Kidney epithelial cell (primary cell): ENCODE data around the gene ARL15. TPM values are rescaled to one million over a fixed set of nuclear protein-coding genes. Genes with fewer than 3 reads are reported as not detected.
"Not testable (repeated sequence)": the region's sequence is repeated elsewhere in the genome, so short reads cannot be mapped to it uniquely, and the experiment has no call there.

Experiments
- DNase-seq: peaks from one replicate; pipeline ENCODE4 v3.0.0-alpha.2; 2010; ENCODE audit warnings: low read depth
- H3K27me3 ChIP-seq: 2 replicates; pipeline ENCODE4 v1.6.0; 2011; ENCODE audit warnings: low read length; ENCODE audit not compliant: control insufficient read depth, insufficient read depth
- H3K36me3 ChIP-seq: 2 replicates; pipeline ENCODE4 v1.5.1; 2011; ENCODE audit warnings: low read length; ENCODE audit not compliant: control insufficient read depth, insufficient read depth
- H3K4me3 ChIP-seq: 2 replicates; pipeline ENCODE4 v1.5.1; 2011; ENCODE audit warnings: low read depth, mild to moderate bottlenecking, control low read depth, low read length
- CTCF ChIP-seq: IDR thresholded peaks from 2 replicates; pipeline ENCODE4 v1.5.1; 2011; ENCODE audit warnings: mild to moderate bottlenecking, moderate library complexity, low read length, control low read depth, inconsistent platforms; ENCODE audit not compliant: insufficient read depth, poor library complexity, severe bottlenecking
- total RNA-seq: library from RNA; depleted of rRNA; stranded (reverse); fragments of >200 nt; gene quantifications from 2 replicates; pipeline ENCODE4 v1.2.3, GENCODE V29; 2015

The ARL15 gene
- total RNA-seq, 1 donor from 2014 or later, result 9.7 TPM

- Histone ChIP-seq H3K4me3 (no peak overlapping the region), H3K27me3 (no peaks in the 10 kb centered on the region)
- DNase-seq, result peak; percentile 18
These were observed 246.6 kb downstream of the ARL15 start for GRCh38 chr5:54063817-54064216.

GRCh38 chr5:54062958-54063357 is 247.4 kb downstream of the ARL15 start:
- H3K27me3 ChIP-seq, result no peaks in the 10 kb centered on the region
- DNase-seq, result no peak
- H3K36me3 ChIP-seq, result no peaks in the 10 kb centered on the region
- no peak overlapping the region for H3K4me3 ChIP-seq
- TF ChIP-seq CTCF, result no peak

More at GRCh38 chr5:54063817-54064216, 246.6 kb downstream of the ARL15 start:
- TF ChIP-seq CTCF, result no peak
- no peaks in the 10 kb centered on the region for H3K36me3 ChIP-seq

- H3K27me3 ChIP-seq, H3K36me3 ChIP-seq, DNase-seq, H3K4me3 ChIP-seq: not testable (repeated sequence)
These were observed 249.5 kb downstream of the ARL15 start for GRCh38 chr5:54060919-54061318.

- DNase-seq, result no peak
- TF ChIP-seq CTCF, result no peak
- no peaks in the 10 kb centered on the region for H3K27me3 ChIP-seq
- H3K36me3 ChIP-seq, result no peaks in the 10 kb centered on the region
- no peak overlapping the region for H3K4me3 ChIP-seq
These were observed 260.4 kb downstream of the ARL15 start for GRCh38 chr5:54049963-54050362.

GRCh38 chr5:54049144-54049543 is 261.2 kb downstream of the ARL15 start:
- Histone ChIP-seq H3K4me3 (no peak overlapping the region), H3K36me3 (no peaks in the 10 kb centered on the region), H3K27me3 (no peaks in the 10 kb centered on the region)
- no peak for DNase-seq
- no peak for TF ChIP-seq CTCF

GRCh38 chr5:54045077-54045792 is 265.1 kb downstream of the ARL15 start:
- H3K27me3 ChIP-seq, result no peaks in the 10 kb centered on the region
- H3K4me3 ChIP-seq, result no peak overlapping the region
- TF ChIP-seq CTCF, result no peak
- no peaks in the 10 kb centered on the region for H3K36me3 ChIP-seq
- no peak for DNase-seq

- H3K36me3 ChIP-seq, DNase-seq, H3K4me3 ChIP-seq, H3K27me3 ChIP-seq: not testable (repeated sequence)
These were observed 266.1 kb downstream of the ARL15 start for GRCh38 chr5:54044276-54044675.
